HepG2 (cell line): Measurements from ENCODE around the gene ARFGAP1. TPM values are rescaled to one million over a fixed set of nuclear protein-coding genes. Genes with fewer than 3 reads are reported as not detected.

ENCODE experiments used
- ARNTL ChIP-seq: sonication (generic); formaldehyde crosslinking; IDR thresholded peaks from 2 replicates; pipeline ENCODE4 v1.4.0; 2020; ENCODE audit warnings: mild to moderate bottlenecking, missing genetic modification reagents
- BCL6 ChIP-seq: IDR thresholded peaks from 2 replicates; pipeline ENCODE4 v1.6.1; 2016; ENCODE audit warnings: missing genetic modification reagents, missing compliant biosample characterization
- CBX1 ChIP-seq: IDR thresholded peaks from one replicate; pipeline ENCODE4 v1.6.1; 2016; ENCODE audit warnings: antibody characterized with exemption, low read depth
- CEBPB ChIP-seq: IDR thresholded peaks from 2 replicates; pipeline ENCODE4 v1.6.1; 2011; ENCODE audit warnings: low read depth, low read length, improper control_type of control experiment, borderline replicate concordance
- CEBPG ChIP-seq: IDR thresholded peaks from 2 replicates; pipeline ENCODE4 v1.6.1; 2016
- FOSL2 ChIP-seq: sonication (generic); formaldehyde crosslinking; IDR thresholded peaks from 2 replicates; pipeline ENCODE4 v1.4.0; 2020; ENCODE audit warnings: missing genetic modification reagents
- FOXM1 ChIP-seq: sonication (generic); formaldehyde crosslinking; IDR thresholded peaks from 2 replicates; pipeline ENCODE4 v1.5.0; 2020; ENCODE audit warnings: missing genetic modification reagents
- HIVEP1 ChIP-seq: sonication (generic); formaldehyde crosslinking; IDR thresholded peaks from 2 replicates; pipeline ENCODE4 v1.4.0; 2020; ENCODE audit warnings: mild to moderate bottlenecking, missing genetic modification reagents
- ISL2 ChIP-seq: sonication (generic); formaldehyde crosslinking; IDR thresholded peaks from 2 replicates; pipeline ENCODE4 v1.5.0; 2020; ENCODE audit warnings: missing genetic modification reagents
- KDM4B ChIP-seq: sonication (generic); formaldehyde crosslinking; IDR thresholded peaks from 2 replicates; pipeline ENCODE4 v1.4.0; 2020; ENCODE audit warnings: missing genetic modification reagents
- MATR3 ChIP-seq: sonication (generic); formaldehyde crosslinking; IDR thresholded peaks from 2 replicates; pipeline ENCODE4 v1.4.0; 2020; ENCODE audit warnings: missing genetic modification reagents
- MBNL3 ChIP-seq: fragments of 250-450 bp; sonication (Bioruptor Pico); conservative IDR thresholded peaks from 2 replicates; pipeline ENCODE4 v1.8.0; 2022; ENCODE audit warnings: mild to moderate bottlenecking, inconsistent platforms
- NR3C1 ChIP-seq: sonication (generic); formaldehyde crosslinking; IDR thresholded peaks from 2 replicates; pipeline ENCODE4 v1.4.0; 2020; ENCODE audit warnings: missing genetic modification reagents
- ONECUT2 ChIP-seq: sonication (generic); formaldehyde crosslinking; IDR thresholded peaks from 2 replicates; pipeline ENCODE4 v1.4.0; 2020; ENCODE audit warnings: missing genetic modification reagents
- PRMT3 ChIP-seq: sonication (generic); formaldehyde crosslinking; IDR thresholded peaks from 2 replicates; pipeline ENCODE4 v1.8.1; 2022; ENCODE audit warnings: low read depth, mild to moderate bottlenecking, moderate library complexity, missing genetic modification reagents, borderline replicate concordance
- RAD21 ChIP-seq: fragments of 450-650 bp; formaldehyde crosslinking; IDR thresholded peaks from 2 replicates; pipeline ENCODE4 v1.5.0; 2020; ENCODE audit warnings: mild to moderate bottlenecking
- RARA ChIP-seq: IDR thresholded peaks from 2 replicates; pipeline ENCODE4 v1.6.1; 2016; ENCODE audit warnings: missing genetic modification reagents, missing compliant biosample characterization
- RCOR2 ChIP-seq: IDR thresholded peaks from 2 replicates; pipeline ENCODE4 v1.6.1; 2016; ENCODE audit warnings: missing biosample characterization, missing genetic modification reagents
- SALL2 ChIP-seq: sonication (generic); formaldehyde crosslinking; IDR thresholded peaks from 2 replicates; pipeline ENCODE4 v1.8.1; 2023; ENCODE audit warnings: mild to moderate bottlenecking, missing genetic modification reagents, inconsistent platforms
- TAF1 ChIP-seq: sonication (generic); formaldehyde crosslinking; IDR thresholded peaks from 2 replicates; pipeline ENCODE4 v1.4.0; 2020; ENCODE audit warnings: missing genetic modification reagents
- ZC3H13 ChIP-seq: sonication (generic); formaldehyde crosslinking; IDR thresholded peaks from 2 replicates; pipeline ENCODE4 v1.8.1; 2023; ENCODE audit warnings: mild to moderate bottlenecking, missing genetic modification reagents, moderate library complexity
- ZFP82 ChIP-seq: sonication (generic); formaldehyde crosslinking; IDR thresholded peaks from 2 replicates; pipeline ENCODE4 v1.5.1; 2020; ENCODE audit warnings: mild to moderate bottlenecking, missing genetic modification reagents, borderline replicate concordance
- ZNF24 ChIP-seq: fragments of 450-650 bp; IDR thresholded peaks from 2 replicates; pipeline ENCODE4 v1.6.1; 2017; ENCODE audit warnings: antibody characterized with exemption, mild to moderate bottlenecking
- ZNF276 ChIP-seq: sonication (generic); formaldehyde crosslinking; IDR thresholded peaks from 2 replicates; pipeline ENCODE4 v1.4.0; 2020; ENCODE audit warnings: mild to moderate bottlenecking, low read depth, missing genetic modification reagents
- ZNF33B ChIP-seq: sonication (generic); formaldehyde crosslinking; IDR thresholded peaks from 2 replicates; pipeline ENCODE4 v1.5.1; 2020; ENCODE audit warnings: mild to moderate bottlenecking, missing genetic modification reagents
- ZNF354B ChIP-seq: sonication (generic); formaldehyde crosslinking; IDR thresholded peaks from 2 replicates; pipeline ENCODE4 v1.8.0; 2022; ENCODE audit warnings: mild to moderate bottlenecking, missing genetic modification reagents
- ZNF446 ChIP-seq: sonication (generic); formaldehyde crosslinking; IDR thresholded peaks from 2 replicates; pipeline ENCODE4 v1.5.0; 2020; ENCODE audit warnings: mild to moderate bottlenecking, missing genetic modification reagents
- ZNF556 ChIP-seq: sonication (generic); formaldehyde crosslinking; IDR thresholded peaks from 2 replicates; pipeline ENCODE4 v1.4.0; 2020; ENCODE audit warnings: mild to moderate bottlenecking, missing genetic modification reagents, borderline replicate concordance
- ZNF605 ChIP-seq: sonication (generic); formaldehyde crosslinking; IDR thresholded peaks from 2 replicates; pipeline ENCODE4 v1.8.0; 2022; ENCODE audit warnings: mild to moderate bottlenecking, missing genetic modification reagents
- ZNF607 ChIP-seq: sonication (generic); formaldehyde crosslinking; IDR thresholded peaks from 2 replicates; pipeline ENCODE4 v1.5.1; 2020; ENCODE audit warnings: missing genetic modification reagents, mild to moderate bottlenecking, borderline replicate concordance
- ZNF766 ChIP-seq: sonication (generic); formaldehyde crosslinking; IDR thresholded peaks from 2 replicates; pipeline ENCODE4 v1.5.0; 2020; ENCODE audit warnings: missing genetic modification reagents, borderline replicate concordance
- polyA plus RNA-seq, 8 experiments: library from polyadenylated mRNA; depleted of rRNA in 3 of 8; stranded (reverse) in 7 of 8; unstranded in 1 of 8; fragments of >200 nt; fragmentation: Illumina TruSeq in 4 of 8; extraction: Trizol in 4 of 8; gene quantifications; 2 replicates each; pipeline versions ENCODE4 v1.2.1 to v1.2.3, GENCODE V29; 2011 to 2016; ENCODE audit warnings: low read depth in 4 of 8, missing spikeins in 1 of 8, mixed read lengths in 1 of 8; ENCODE audit not compliant: insufficient read depth in 1 of 8
- total RNA-seq, 5 experiments: library from RNA; depleted of rRNA; stranded (reverse); fragments of >200 nt; fragmentation: Illumina TruSeq; extraction: Trizol; gene quantifications; 2 replicates each; pipeline ENCODE4 v1.2.3, GENCODE V29; 2016; ENCODE audit warnings: low read depth in 1 of 5
- TF ChIP-seq, protein P1 (sequence below): IDR thresholded peaks from 2 replicates; pipeline ENCODE4 v1.6.1; 2016; ENCODE audit warnings: low read depth, borderline replicate concordance
- TF ChIP-seq, protein P2 (sequence below): sonication (generic); formaldehyde crosslinking; IDR thresholded peaks from 2 replicates; pipeline ENCODE4 v1.4.0; 2020; ENCODE audit warnings: missing genetic modification reagents

The ARFGAP1 gene
- total and polyA plus RNA-seq, 2 of the 13 experiments (the other 11 are each of a cell fraction or from before 2014, with no cell fraction given), result 132 TPM

DNA sequence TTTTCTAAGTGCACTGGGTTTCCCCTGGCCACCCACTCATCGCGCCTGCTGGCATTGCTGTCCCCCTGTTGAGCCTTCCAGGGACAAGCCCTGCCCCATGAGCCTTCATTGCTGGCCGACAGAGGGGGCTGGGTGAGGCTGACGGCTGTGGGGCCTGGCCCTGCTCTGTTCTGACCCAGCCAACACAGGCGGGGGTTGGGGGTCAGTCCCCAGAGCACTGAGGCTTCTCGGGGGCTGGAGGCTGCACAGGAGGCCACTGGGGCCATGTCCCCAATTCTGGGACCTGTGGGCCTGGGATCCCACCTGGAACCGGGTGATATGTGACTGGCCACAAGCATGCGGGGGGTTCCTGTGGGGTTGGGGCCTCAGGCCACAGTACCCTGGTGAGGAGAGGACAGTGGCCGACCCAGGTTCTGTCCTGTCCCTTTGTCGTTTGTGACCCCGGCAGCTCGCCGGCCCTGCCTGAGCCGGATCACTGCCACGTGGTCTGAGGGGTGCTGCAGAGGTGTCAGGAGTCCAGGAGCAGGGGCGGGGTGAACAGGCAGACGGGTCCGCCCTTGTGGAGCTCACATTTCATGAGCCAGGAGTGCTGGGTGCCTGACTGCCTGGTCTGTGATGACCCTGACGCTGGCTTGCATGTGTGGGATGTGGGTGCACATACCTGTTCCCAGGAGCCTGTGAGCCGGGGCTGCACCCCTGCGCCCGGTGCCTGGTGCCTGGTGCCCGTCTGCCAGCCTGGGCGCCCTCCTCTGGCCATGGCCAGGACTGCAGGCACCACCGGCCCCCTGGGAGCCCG, 18.3 kb downstream of the ARFGAP1 start (continued):
- no peak for TF ChIP-seq PRMT3 (CRISPR knock-in tag)
- no peak for TF ChIP-seq ZNF33B (CRISPR knock-in tag)
- no peak; the same call in none of the 2 replicates for TF ChIP-seq SALL2 (CRISPR knock-in tag)
- TF ChIP-seq NR3C1, result no peak
- TF ChIP-seq ZNF766 (CRISPR knock-in tag), result 0 out of 2 replicates have a peak, but pooled peaks have one; percentile 54
- no peak for TF ChIP-seq RARA (CRISPR knock-in tag)
- TF ChIP-seq CEBPG (CRISPR knock-in tag), result no peak
- TF ChIP-seq FOSL2, result no peak
- TF ChIP-seq TAF1 (CRISPR knock-in tag), result no peak; the same call in 1 of the 2 replicates
- no peak for TF ChIP-seq KDM4B (CRISPR knock-in tag)
- TF ChIP-seq ONECUT2, result no peak
- TF ChIP-seq CEBPB, result no peak
- peak; percentile 86 for TF ChIP-seq RAD21 (CRISPR knock-in tag)
- no peak for TF ChIP-seq RCOR2 (CRISPR knock-in tag)
- TF ChIP-seq FOXM1 (CRISPR knock-in tag), result no peak
- TF ChIP-seq, protein P1, sequence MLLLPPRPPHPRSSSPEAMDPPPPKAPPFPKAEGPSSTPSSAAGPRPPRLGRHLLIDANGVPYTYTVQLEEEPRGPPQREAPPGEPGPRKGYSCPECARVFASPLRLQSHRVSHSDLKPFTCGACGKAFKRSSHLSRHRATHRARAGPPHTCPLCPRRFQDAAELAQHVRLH (CRISPR knock-in tag), result no peak
- TF ChIP-seq ZNF605, result no peak
- no peak for TF ChIP-seq ZNF556 (CRISPR knock-in tag)
- TF ChIP-seq ZC3H13, result peak; percentile 95
- TF ChIP-seq ZNF446, result no peak
- no peak for TF ChIP-seq ZFP82 (CRISPR knock-in tag)
- TF ChIP-seq HIVEP1, result peak; percentile 54; the same call in 1 of the 2 replicates
- no peak for TF ChIP-seq MATR3 (CRISPR knock-in tag)
- TF ChIP-seq ZNF24, result no peak
- TF ChIP-seq ARNTL (CRISPR knock-in tag), result no peak
- TF ChIP-seq ISL2 (CRISPR knock-in tag), result peak; percentile 71
- no peak for TF ChIP-seq ZNF354B (CRISPR knock-in tag)
- peak; percentile 71; the same call in 1 of the 2 replicates for TF ChIP-seq ZNF276 (CRISPR knock-in tag)
- peak; percentile 38 for TF ChIP-seq CBX1
- TF ChIP-seq, protein P2, sequence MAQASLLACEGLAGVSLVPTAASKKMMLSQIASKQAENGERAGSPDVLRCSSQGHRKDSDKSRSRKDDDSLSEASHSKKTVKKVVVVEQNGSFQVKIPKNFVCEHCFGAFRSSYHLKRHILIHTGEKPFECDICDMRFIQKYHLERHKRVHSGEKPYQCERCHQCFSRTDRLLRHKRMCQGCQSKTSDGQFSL (CRISPR knock-in tag), result no peak; the same call in 1 of the 2 replicates
- no peak for TF ChIP-seq MBNL3 (CRISPR knock-in tag)
- peak; percentile 59; the same call in 1 of the 2 replicates for TF ChIP-seq ZNF607 (CRISPR knock-in tag)
- no peak for TF ChIP-seq BCL6 (CRISPR knock-in tag)
